ENCODE results near the gene EXOC2.
"Not testable (repeated sequence)": the region's sequence is repeated elsewhere in the genome, so short reads cannot be mapped to it uniquely, and the experiment has no call there.

EXOC2 gene

DNA sequence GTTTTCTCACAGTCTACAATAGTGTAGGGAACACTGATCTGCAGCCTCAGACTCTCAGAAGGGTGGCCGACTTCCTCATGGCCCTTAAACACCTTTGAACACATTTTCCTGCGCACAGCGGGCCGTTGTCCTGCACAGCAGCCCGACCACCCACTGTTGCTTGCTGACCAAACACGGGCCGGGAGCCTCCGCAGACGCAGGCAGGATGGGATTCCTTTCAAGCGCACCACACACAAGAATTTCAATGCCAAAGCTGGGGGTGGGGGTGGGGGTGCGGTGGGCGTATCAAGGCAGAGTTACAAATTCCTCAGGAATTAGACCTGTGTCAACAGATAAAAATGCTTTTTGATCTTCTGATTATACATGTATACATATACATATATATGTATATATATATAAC is 110.6 kb downstream of the EXOC2 start:
- DNase-seq: no peak

DNA sequence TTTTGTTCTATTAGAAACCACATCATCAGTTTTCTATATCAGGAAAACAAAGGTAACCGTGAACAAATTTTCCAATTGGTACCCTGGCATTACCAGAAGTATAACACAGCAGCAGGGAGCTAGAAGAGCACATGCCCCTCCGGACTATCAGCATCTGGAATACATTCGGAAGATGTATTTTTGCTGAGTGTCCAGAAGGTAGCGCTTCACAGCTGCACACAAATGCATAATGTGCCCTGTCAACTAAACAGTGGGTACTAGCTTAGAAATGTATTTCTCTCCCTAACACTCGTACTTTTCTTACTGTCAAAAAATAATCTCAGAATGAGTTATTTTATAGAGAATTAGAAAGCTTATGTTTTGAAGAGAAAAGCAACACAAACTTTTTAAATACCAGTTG is 113.6 kb downstream of the EXOC2 start:
- DNase-seq: no peak

DNA sequence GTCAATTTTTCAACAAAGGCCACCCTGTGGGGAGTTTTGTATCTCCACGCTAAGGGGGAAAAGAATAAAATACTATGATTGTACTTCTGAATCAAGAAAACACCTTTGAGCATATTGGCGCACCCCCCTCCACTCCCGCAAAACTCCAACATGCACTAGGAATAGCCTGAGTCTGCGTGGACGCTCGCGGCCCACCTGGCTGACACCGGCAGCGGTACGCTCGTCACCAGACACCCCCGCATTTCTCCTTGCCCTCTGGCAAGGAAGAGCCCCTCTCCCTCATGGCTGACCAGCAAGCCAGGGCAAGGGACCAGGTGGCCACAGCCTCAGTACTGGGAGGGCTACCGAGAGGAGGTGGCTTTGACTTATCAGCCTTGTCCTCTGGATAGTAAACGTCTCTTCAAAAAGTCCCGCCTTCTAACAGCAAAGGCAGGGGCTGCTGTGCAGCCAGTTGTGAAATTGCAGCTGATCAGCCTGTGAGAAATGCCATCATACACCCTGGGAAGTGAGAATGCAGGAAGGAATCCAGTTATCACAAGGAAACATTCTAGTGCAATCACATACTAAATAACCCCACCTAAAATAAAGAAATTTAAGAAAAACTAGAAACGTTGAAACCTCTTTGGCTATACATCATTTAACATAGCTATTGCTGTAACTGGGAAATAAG is 120.2 kb downstream of the EXOC2 start:
- no peak for DNase-seq

DNA sequence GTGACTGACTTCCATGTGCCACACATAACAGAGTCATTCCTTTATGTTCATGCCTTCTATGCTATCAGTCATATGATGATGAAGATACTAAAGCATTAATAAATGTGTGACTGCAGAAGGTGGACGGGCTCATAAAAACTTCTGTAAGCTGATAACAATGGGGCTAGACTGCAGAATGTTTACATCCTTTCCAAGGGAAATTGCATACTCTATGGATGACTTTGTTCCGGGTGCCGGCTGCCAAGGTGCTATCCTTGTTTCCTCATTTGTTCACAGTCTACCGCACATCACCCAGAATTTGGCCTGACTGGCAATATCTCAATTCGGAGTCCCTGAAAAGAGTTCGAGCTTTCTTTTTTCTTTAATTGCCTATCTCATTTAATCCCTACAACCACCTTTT is 121.0 kb downstream of the EXOC2 start:
- DNase-seq: no peak

DNA sequence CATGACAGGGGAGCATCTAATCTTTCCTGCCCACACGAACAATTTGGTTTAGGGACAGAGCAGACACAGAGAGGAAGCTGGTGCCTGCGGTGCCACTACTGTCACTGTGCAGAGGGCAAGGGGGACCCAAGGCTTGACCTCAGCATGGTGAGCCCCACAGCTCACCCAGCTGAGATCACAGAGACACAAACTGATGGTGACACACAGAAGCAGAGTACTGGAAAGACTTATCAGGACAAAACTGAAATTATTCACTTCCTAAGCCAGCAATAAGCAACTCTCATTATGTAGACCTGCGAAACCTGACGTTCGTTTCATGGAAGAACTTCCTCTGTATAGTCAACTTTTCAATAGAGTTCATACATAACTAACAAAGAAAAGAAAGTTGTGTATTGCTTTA is 122.1 kb downstream of the EXOC2 start:
- no peak for DNase-seq

DNA sequence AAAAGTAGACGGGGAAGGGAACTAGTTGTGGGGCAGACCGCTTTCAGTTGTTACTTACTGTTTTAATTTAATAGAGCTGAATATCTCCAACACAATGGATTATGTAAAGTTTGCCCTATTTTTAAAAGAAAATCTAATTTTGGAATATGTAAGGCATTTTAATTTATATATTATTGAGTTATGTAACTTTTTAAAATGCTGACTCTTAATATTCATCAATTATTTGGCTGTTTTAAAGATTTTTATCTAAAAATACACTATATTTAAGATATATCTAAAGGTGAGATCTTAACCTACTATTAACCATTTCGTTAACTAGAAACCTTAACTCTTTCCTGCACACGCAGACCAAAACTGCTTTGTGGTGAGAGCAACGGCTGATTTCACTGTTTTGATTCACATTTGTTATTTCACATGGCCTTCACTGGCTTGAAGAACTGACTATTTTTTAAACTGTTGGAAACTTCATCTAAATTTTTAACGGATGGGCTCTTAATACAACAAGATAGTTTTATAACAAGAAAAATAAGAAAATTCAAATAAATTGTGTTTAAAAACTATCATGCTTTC is 123.9 kb downstream of the EXOC2 start:
- no peak for DNase-seq

DNA sequence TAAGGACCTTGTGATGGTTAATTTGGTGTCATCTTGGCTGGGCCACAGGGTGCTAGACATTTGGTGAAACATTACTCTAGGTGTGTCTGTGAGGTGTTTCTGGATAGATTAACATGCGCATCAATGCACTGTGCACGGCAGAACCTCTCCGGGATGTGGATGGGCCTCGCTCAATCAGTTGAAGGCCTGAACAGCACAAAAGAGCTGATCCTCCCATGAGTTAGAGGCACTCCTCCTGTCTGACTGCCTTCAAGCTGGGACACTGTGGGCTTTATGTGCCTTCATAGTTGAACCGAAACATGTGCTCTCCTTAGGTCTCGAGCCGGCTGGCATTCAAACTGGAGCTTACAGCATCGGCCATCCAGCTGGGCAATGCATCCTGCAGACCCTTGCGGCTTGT is 124.9 kb downstream of the EXOC2 start:
- no peak for DNase-seq

DNA sequence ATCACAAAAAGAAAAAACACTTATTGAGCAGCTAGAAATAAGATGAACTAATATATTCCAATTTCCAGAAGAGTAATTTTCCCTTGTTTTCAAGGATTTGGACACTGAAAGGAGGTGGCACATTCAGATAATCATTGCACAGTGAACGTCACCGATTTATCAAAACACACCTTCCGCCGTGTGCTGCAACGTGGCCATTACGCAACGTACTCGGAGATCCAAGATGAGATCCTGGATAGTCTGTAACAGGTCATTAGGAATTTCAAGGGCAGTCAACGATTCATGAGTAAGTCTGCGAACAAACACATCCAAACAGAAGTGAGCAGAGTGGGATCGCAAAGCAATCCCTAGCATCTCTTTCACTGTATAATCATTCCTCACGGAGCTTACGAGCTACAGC is 129.1 kb downstream of the EXOC2 start:
- DNase-seq: no peak

DNA sequence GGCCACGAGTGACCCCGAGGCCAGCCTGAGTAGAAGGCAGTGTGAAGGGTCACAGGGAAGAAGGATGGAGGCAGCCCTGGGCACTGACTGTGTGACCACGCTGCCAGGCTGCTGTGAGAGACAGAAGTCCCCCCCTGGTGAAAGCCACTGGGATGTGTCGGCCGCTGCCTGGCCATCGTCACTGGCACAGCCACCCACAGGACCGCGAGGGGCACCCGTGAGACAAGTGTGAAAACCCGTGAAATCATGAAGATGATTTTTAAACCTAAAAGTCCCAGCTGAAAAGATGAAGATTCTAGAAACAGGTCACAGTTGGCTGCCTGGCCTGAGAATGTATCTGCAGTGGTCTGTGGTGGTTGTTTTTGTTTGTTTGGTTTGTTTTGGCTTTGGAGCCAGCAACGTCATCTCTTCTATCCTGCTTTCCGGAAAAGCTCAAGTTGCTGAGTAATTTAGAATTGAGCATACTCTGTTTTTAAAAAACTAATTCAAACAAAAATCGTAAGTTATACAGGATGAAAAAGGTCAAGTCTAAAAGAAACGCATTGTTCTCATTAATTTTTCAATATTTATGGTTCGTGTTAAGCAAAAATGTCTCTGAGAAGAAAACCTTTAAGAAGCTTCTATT is 130.8 kb downstream of the EXOC2 start:
- DNase-seq: no peak

DNA sequence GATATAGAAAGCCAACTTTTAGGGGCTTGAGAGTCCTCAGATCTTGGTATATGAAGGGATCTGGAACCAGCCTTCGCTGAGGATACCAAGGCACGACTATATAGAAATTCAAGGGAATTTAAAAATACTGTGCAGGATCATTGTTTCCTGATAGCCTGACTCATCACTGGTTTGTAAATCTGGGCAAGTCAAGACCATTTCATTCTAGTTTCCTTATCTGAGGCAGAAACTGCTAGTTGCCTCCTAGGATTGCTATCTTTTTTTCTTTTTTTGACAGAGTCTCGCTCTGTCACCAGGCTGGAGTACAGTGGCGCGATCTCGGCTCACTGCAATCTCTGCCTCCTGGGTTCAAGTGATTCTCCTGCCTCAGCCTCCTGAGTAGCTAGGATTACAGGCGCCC is 131.6 kb downstream of the EXOC2 start:
- DNase-seq: not testable (repeated sequence)

DNA sequence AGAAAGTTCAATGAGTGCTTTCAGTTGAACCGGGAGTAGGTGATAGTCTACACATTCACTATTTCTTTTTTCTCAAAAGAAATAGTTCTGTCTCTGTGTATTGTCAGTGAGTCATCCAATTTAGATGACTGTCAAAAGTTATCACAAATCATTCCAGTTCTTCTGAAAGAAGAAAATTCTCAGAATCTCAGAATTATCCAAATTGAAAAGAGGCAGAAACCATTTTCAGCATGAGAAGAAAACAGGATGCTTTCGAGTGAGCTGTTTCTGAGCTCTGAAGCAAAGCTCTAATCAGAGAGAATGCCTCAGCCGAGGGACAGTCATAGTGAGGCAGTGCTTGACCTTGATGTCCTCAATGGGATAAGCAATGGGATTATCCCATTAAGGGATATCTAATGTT is 134.0 kb downstream of the EXOC2 start:
- DNase-seq: no peak

DNA sequence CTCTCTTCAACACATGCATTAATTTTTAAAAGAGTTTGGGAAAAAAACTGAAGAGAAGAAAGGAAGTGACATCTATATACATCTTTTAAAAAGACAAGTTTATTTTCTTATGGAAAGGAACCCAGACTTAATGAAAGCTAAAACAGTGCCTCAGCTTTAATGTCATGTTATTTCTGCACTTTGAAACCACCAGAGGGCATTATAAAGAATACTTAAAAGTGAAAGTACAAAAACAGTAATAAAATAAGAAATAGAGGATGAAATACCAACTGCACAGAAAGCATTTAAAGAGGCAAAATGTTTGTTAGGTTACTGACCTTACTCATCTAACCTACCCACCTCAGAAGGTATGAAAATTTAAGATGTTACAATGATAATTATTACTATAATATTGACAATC is 134.8 kb downstream of the EXOC2 start:
- no peak for DNase-seq

DNA sequence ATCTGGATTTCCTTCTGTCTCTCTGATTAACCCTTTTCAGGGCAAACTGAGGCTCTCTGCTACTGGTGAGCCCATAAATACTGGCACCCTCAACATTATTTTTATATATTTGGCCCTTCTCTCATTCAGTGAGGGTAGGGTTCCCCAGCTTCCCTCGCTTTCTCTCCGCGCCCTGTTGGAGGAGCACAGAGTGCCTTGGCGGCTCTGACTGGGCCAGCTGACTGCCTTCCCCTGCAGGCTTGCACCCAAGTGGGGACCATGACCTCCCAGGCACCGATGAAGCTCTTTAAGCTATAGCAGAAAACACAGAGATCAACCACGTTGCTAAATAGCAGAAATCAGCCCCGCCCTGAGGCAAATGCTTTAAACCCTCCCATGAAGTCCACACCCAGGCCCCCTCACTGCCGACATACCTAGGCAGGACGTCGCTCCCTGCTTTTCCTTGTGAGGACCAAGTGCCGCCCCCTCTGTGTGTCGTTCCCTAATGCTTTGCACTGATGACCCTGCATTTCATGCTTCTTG is 141.0 kb downstream of the EXOC2 start:
- DNase-seq: no peak

DNA sequence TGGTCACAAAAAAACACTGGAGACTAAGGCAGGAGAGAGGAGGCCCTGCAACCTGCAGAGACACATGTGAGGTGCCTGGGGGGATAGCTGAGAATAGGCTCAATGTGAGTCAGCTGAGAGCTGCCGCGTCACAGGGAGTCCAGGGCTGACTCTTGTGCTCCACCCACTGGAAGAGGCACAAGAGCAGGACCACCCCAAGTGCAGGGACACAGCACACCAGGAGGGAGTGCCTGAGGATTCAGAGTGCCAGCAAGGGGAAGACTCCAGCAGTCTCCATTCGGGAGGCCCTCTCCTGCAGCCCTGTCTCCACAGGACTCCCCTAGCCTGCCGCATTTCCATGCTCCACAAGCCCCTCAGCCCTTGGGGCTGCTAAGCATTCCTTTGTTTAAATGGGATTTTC is 141.5 kb downstream of the EXOC2 start:
- no peak for DNase-seq

DNA sequence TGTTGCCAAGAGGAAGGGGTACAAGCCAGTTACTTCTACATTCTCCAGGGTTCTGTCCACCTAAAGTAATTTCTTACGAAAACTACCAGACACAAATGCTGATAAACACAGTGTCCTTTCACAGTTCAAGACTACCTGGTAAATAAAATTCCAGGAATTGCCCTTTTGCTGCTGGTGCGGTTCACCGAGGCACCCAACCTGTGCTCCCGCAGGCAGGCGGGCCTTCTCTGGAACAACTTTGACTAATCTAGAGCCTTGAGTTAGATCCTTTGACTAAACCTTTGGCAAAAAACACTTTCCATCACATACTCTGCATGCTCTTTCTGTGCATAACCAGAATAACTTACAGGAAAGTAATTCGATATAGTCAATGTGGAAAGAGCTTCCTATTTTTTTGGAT is 143.0 kb downstream of the EXOC2 start:
- DNase-seq: no peak

DNA sequence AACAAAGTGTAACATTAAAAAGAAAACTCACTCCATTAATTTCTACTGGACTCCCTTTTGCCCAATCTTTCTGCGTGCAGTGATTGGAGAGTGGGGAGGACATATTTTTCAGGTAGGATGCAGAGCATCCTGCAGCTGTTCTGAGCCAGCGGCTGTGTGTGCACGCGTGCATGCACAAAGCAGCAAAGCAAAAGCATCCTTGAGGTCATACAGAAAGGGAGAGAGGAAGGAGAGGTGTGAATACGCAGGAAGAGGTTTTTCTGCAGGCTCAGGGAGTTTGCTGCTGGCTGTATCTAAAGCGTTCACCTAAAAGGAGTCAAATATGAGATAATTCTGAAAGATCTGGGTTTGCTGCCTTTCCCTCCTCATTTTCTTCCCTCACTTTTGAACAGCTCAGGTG is 144.4 kb downstream of the EXOC2 start:
- DNase-seq: no peak

DNA sequence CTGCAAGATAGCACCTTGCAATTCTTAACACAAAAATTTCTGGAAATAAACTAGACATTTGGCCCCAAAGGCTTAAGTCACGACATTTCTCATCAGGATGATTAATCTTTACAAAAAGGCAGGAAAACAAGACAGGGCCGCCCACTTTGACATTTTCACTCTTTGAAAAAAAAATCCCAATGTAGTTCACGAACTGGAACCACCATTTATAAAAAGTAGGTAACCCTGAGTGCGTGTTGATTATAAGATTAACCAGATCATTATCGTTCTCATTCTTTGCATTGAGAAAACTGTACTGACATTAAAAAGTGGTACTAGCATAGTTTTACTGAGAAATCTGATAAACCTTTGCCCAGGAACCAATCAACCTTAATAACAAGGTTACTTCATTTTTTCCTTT is 144.8 kb downstream of the EXOC2 start:
- no peak for DNase-seq

DNA sequence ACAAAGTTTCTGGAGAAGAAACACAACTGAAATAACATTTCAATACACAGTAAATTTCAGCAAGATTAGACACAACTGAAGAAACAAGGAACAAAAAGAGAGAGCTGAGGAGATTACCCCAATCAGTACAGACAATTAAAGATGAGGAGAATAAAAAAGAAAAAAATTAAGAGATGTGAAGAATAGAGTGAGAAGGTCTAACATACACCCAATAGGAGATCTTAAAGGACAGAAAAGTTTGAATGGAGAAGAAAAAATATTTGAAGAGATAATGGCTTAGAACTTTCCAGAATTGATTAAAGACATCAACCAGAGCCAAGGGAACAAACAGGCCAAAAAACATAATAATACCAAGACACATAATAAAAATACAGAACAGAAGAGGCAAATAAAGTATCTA is 152.4 kb downstream of the EXOC2 start:
- DNase-seq: no peak

DNA sequence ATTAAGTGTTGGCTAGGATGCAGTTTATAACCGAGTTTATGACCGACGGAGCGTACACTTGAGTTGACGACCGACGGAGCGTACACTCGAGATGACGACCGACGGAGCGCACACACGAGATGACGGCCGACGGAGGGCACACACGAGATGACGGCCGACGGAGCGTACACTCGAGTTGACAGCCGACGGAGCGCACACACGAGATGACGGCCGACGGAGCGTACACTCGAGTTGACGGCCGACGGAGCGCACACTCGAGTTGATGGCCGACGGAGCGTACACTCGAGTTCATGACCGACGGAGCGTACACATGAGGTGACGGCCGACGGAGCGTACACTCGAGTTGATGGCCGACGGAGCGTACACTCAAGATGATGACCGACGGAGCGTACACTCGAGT is 155.8 kb downstream of the EXOC2 start:
- DNase-seq: no peak

DNA sequence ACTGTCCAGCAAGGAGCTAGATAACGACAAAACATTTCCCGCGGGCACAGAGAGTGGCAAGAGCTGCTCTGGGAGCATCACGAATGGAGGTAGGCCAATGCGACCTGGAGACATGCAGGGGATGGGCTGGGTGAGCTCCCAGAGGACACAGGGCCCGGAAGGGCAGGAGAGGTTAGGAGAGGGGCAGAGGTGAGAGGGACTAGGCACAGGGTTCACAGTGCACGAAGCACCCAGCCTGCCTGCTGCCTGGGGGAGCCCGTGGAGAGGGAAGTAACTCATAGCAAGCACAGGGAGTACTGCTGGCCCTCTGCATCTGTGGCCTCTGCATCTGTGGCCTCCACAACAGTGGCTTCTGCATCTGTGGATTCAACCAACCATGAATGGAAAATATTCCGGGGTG is 162.5 kb downstream of the EXOC2 start:
- DNase-seq: no peak

DNA sequence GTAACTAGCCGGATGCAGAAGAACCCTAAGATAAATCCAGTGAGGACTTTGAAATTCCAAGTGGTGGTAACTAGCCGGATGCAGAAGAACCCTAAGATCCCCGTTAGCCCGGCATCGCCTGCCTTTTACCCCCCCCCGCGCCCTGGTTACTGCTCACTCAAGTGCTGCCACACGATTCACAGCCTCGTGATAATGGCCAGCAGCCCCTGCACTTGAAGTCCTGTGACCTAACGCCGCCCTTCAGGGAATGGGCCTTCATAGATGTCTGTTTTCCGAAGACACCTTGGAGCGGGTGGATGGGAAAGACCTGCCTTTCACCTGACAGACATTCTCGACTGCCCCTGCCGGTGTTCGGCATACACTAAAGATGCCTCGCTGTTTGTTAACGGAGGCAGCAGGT is 163.9 kb downstream of the EXOC2 start:
- DNase-seq: no peak

DNA sequence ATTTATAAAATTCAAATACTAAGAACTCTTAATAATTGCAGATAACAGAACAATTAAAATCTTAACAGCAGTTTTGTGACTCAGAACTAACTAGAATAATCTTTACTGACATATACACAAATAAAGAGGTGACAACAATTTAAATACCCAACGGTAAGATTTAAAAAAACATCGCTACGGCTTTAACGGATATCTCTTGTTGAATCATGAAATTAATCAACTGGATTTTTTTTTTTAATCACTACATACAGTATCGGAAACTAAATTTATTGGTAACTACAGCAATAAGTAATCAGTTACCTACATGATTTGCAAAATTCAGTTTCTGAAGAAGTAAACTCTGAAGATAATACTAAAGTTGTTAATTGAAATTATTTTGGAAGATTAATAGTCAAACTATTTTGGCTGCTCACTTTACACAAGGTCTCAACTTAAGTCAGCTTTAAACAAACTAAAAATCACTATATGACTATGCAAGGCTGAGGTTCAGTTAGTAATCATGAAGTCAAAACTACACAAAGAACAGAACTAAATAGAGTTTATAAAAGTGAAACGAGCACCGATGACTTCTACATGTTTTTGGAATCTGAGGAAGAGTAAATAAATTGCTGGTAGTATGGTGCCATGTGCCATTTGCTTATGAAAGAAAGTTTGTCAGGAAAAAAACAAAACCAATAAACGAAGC is 164.8 kb downstream of the EXOC2 start:
- DNase-seq: no peak

DNA sequence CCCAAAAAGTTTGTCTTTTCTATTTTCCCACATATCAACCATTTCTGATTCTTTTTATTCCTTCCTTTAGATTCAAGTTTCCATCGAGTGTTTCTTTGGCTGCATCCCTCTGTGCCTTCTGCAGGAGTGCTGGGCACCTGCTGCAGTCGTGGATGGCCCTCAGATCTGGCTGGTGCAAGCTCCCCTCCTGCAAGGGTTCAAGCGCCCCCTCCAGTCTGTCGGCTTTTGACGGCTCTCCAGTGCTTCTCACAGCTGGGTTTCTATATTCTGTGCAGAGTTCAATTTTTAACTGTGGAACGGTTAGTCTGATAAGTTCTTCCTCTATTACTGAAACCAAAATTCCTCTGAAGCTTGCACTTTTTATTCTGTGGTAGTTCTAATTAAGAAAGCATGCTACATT is 168.1 kb downstream of the EXOC2 start:
- DNase-seq: no peak

DNA sequence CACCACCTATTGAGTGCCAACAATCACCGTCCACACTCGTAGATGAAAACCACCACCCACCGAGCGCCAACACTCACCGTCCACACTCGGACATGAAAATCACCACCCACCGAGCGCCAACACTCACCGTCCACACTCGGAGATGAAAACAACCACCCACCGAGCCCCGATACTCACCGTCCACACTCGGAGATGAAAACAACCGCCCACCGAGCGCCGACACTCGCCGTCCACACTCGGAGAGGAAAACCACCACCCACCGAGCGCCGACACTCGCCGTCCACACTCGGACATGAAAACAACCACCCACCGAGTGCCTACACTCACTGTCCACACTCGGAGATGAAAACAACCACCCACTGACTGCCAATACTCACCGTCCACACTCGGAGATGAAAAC is 172.1 kb downstream of the EXOC2 start:
- no peak for DNase-seq
